ENCODE measurements around the gene ARFGEF3. TPM values are rescaled to one million over a fixed set of nuclear protein-coding genes. Genes with fewer than 3 reads are reported as not detected.

Gene ARFGEF3
- total RNA-seq, 1 donor from 2014 or later: 2.0 TPM

DNA sequence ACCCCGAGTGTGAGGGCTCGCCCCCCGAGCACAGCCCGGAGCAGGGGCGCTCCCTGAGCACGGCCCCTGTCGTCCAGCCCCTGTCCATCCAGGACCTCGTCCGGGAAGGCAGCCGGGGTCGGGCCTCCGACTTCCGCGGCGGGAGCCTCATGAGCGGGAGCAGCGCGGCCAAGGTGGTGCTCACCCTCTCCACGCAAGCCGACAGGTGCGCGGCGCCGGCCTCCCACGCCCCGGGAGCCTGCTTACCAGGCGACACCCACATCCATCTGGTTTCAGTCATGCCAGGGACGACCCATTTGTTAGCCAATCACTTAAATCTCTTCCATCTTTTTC is 130.1 kb downstream of the ARFGEF3 start:
- Histone ChIP-seq H3K36me3 (no peaks in the 10 kb centered on the region), H3K27ac (replicated peaks) (no peak overlapping the region), H3K9me3 (replicated peaks) (no peaks in the 10 kb centered on the region), H3K27me3 (ENCODE audit: low read depth) (no peaks in the 10 kb centered on the region), H3K4me3 (no peak overlapping the region), H3K4me1 (no peaks in the 10 kb centered on the region)
- TF ChIP-seq, protein P1, sequence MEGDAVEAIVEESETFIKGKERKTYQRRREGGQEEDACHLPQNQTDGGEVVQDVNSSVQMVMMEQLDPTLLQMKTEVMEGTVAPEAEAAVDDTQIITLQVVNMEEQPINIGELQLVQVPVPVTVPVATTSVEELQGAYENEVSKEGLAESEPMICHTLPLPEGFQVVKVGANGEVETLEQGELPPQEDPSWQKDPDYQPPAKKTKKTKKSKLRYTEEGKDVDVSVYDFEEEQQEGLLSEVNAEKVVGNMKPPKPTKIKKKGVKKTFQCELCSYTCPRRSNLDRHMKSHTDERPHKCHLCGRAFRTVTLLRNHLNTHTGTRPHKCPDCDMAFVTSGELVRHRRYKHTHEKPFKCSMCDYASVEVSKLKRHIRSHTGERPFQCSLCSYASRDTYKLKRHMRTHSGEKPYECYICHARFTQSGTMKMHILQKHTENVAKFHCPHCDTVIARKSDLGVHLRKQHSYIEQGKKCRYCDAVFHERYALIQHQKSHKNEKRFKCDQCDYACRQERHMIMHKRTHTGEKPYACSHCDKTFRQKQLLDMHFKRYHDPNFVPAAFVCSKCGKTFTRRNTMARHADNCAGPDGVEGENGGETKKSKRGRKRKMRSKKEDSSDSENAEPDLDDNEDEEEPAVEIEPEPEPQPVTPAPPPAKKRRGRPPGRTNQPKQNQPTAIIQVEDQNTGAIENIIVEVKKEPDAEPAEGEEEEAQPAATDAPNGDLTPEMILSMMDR (IDR thresholded peaks at IDR 0.05; ENCODE audit: borderline replicate concordance): no peak
- no peak for DNase-seq
- intact Hi-C loops (cut with micrococcal nuclease): no loop called here

DNA sequence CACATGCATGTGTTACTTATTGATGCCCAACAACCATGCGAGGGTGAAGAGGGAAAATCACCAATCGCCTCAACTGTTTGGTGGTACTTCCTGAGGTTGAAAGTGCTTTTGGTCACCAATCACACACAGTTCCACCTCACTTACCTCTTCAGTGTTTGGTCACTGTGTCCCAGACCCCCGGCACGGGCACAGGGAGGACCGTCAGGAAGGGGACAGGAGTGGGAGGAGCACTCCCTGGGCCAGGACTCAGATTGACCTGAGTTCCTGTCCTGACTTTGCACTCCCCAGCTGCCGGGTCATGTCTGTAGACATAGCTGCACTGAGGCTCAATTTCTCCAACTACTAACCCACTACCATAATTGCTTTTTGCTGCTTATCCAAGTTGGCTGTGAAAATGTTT is 130.7 kb downstream of the ARFGEF3 start:
- intact Hi-C loops (cut with micrococcal nuclease): no loop called here
- DNase-seq: no peak
- no peaks in the 10 kb centered on the region for H3K9me3 ChIP-seq (replicated peaks)

DNA sequence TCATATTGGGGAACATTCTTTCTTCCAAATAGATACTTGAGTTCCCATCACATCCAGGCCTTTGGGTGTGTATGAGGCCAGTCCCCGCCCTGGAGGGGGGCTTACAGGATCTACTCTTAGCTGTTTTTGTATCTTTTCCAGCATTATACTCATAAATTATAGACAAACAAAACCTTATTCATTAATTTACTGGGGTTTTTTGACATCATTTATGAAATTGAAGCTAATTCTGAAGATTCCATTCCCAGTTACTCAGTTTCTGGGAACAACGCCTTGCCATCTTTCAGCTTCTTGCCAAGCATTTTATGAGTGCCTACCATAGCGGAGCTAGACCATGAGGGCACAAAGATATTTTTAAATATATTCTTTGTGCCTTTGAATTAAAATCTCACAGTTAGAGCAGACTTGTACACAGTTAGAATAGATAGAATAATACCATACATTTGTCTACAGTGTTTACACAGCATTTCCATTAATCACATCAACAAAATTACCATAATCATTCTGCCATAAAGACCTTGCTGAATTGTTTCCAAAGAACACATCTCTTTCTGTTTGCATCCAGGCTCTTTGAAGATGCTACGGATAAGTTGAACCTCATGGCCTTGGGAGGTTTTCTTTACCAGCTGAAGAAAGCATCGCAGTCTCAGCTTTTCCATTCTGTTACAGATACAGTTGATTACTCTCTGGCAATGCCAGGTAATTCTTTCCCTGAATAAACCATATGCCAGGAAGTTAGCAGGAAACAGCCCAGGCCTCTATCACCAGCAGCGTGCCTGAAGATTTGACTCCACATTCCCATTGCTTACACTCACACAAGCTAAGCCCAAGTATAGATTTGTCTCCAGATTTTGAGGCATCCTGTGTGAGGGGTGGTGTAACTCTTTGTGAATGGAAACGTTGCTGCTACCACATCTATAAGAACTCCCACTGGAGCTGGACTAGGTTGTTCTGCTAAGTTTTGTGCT is 132.0 kb downstream of the ARFGEF3 start:
- DNase-seq: no peak
- H3K27ac ChIP-seq (replicated peaks): no peak overlapping the region
- no peak overlapping the region for H3K4me3 ChIP-seq
- H3K27me3 ChIP-seq (ENCODE audit: low read depth): no peaks in the 10 kb centered on the region
- no peaks in the 10 kb centered on the region for H3K4me1 ChIP-seq
- H3K9me3 ChIP-seq (replicated peaks): no peaks in the 10 kb centered on the region
- TF ChIP-seq, protein P1 (IDR thresholded peaks at IDR 0.05; ENCODE audit: borderline replicate concordance): no peak
- intact Hi-C loops (cut with micrococcal nuclease): no loop called here
- H3K36me3 ChIP-seq: no peaks in the 10 kb centered on the region

More for the DNA sequence above, 130.7 kb downstream of the ARFGEF3 start:
- no peak overlapping the region for H3K27ac ChIP-seq (replicated peaks)
- no peaks in the 10 kb centered on the region for H3K27me3 ChIP-seq (ENCODE audit: low read depth)
- H3K4me3 ChIP-seq: no peak overlapping the region
- H3K4me1 ChIP-seq: no peaks in the 10 kb centered on the region
- TF ChIP-seq, protein P1 (IDR thresholded peaks at IDR 0.05; ENCODE audit: borderline replicate concordance): no peak
- no peaks in the 10 kb centered on the region for H3K36me3 ChIP-seq

DNA sequence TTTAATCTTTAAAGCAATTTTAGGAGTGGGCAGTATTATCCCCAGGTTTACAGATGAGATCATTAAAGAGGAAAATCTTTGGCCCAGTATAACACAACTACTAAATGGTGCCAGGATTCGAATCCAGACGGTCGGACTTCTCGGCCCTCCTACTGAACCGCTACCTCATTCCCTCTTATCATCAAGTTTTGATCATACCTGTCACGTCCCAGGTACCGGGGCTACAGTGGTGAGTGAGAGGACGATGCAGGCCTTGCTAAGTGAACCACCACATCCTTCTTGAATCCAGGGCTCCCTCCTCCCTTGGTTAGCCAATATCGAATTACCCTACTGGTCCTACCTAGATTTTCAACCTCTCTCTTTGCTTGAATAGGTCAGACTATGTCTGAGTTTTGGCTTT is 134.6 kb downstream of the ARFGEF3 start:
- intact Hi-C loops (cut with micrococcal nuclease): no loop called here
- no peaks in the 10 kb centered on the region for H3K4me1 ChIP-seq
- no peak overlapping the region for H3K27ac ChIP-seq (replicated peaks)
- no peaks in the 10 kb centered on the region for H3K9me3 ChIP-seq (replicated peaks)
- TF ChIP-seq, protein P1 (IDR thresholded peaks at IDR 0.05; ENCODE audit: borderline replicate concordance): no peak
- H3K4me3 ChIP-seq: no peak overlapping the region
- H3K36me3 ChIP-seq: peaks cover 6% of the 10 kb centered on the region
- no peak for DNase-seq
- H3K27me3 ChIP-seq (ENCODE audit: low read depth): no peaks in the 10 kb centered on the region

DNA sequence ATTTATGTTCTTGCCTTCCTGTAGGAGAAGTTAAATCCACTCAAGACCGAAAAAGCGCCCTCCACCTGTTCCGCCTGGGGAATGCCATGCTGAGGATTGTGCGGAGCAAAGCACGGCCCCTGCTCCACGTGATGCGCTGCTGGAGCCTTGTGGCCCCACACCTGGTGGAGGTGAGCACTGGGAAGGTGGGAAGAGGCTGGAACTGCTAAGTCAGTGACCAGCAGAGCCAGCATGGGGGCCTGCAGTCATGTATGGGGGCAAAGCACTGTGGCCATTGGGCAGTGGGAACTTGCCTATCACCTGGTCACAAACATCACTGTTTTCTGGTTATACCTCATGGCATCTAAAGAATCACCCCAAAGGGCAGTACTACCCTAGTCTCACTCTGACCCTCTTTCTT is 135.0 kb downstream of the ARFGEF3 start:
- intact Hi-C loops (cut with micrococcal nuclease): no loop called here
- no peak overlapping the region for H3K4me3 ChIP-seq
- H3K27ac ChIP-seq (replicated peaks): no peak overlapping the region
- H3K4me1 ChIP-seq: no peaks in the 10 kb centered on the region
- H3K9me3 ChIP-seq (replicated peaks): no peaks in the 10 kb centered on the region
- H3K36me3 ChIP-seq: peaks cover 6% of the 10 kb centered on the region
- H3K27me3 ChIP-seq (ENCODE audit: low read depth): no peaks in the 10 kb centered on the region
- TF ChIP-seq, protein P1 (IDR thresholded peaks at IDR 0.05; ENCODE audit: borderline replicate concordance): no peak
- DNase-seq: no peak

Measured in left ventricle myocardium inferior (tissue), 1 donor.